ENCODE results near the gene CDC73.

DNA sequence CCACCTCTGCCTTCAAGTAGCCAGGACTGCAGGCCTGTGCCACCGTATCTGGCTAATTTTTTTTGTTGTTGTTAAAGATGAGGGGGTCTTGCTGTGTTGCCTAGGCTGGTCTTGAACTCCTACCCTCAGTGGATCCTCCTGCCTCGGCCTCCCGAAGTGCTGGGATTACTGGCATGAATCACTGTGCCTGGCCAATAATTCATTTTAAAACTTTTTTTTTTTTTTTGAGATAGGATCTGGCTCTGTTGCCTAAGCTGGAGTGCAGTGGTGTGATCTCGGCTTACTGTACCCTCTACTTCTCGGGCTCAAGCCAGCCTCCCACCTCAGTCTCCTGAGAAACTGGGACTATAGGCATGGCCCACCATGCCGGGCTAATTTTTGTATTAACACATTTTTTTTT is 3.5 kb downstream of the CDC73 start:
- TF ChIP-seq CTCF (conservative IDR thresholded peaks at IDR 0.05 in 1 of 2, IDR thresholded peaks at IDR 0.05 in 1 of 2; ENCODE audit: low read depth in 1 of 2, low read length in 2 of 2) (no peak), EZH2 (IDR thresholded peaks at IDR 0.05; ENCODE audit: low read length, missing control alignments) (no peak)
